H1 (cell line): ENCODE measurements around the gene LYZL4. TPM values are rescaled to one million over a fixed set of nuclear protein-coding genes. Genes with fewer than 3 reads are reported as not detected.

Experiments
- JUN ChIP-seq: IDR thresholded peaks from 2 replicates; pipeline ENCODE4 v1.6.1; 2011; ENCODE audit warnings: low read depth, mild to moderate bottlenecking, improper control_type of control experiment, low read length
- KDM5A ChIP-seq: fragments of 200-600 bp; IDR thresholded peaks from 2 replicates; pipeline ENCODE4 v1.7.1; 2012; ENCODE audit warnings: mild to moderate bottlenecking, low read length, inconsistent platforms, mixed read lengths
- PHF8 ChIP-seq: fragments of 200-600 bp; sonication (generic); conservative IDR thresholded peaks from 2 replicates; pipeline ENCODE4 v1.7.1; 2012; ENCODE audit warnings: low read depth, mild to moderate bottlenecking, inconsistent platforms, low read length, moderate library complexity
- SUZ12 ChIP-seq: fragments of 200-600 bp; sonication (generic); IDR thresholded peaks from 2 replicates; pipeline ENCODE4 v1.6.1; 2012; ENCODE audit warnings: mild to moderate bottlenecking, inconsistent platforms, low read length, moderate library complexity, mixed read lengths
- polyA plus RNA-seq, 7 experiments: library from polyadenylated mRNA; depleted of rRNA in 3 of 7; stranded (reverse) in 5 of 7; unstranded in 2 of 7; fragments of >200 nt in 5 of 7; fragments of 200-250 nt in 2 of 7; gene quantifications; 1 replicate in 5 of 7; 2 replicates in 1 of 7; 4 replicates in 1 of 7; pipeline versions ENCODE4 v1.2.1 to v1.2.3, GENCODE V29; 2011 to 2013; ENCODE audit warnings: missing spikeins in 2 of 7, mixed read lengths in 2 of 7
- total RNA-seq: library from RNA; stranded (reverse); fragmentation: NEBNext Ultra II Directional; extraction: Animal tissue kit (Norgen Biotek cat#: 25700); gene quantifications from 2 replicates; pipeline ENCODE4 v1.2.1, GENCODE V29; 2021
- TF ChIP-seq, protein P1 (sequence below): fragments of 300-600 bp; sonication (generic); IDR thresholded peaks from 2 replicates; pipeline ENCODE4 v1.7.1; 2012; ENCODE audit warnings: low read length, moderate library complexity, mild to moderate bottlenecking, inconsistent platforms; ENCODE audit not compliant: insufficient replicate concordance
- TF ChIP-seq, protein P2 (sequence below): IDR thresholded peaks from 2 replicates; pipeline ENCODE4 v1.6.1; 2012; ENCODE audit warnings: inconsistent platforms
- TF ChIP-seq, protein P3 (sequence below), 3 experiments: IDR thresholded peaks; 1 replicate in 2 of 3; 2 replicates in 1 of 3; pipeline versions ENCODE4 v1.5.1 to v1.6.1; 2011; ENCODE audit warnings: low read length in 3 of 3, mild to moderate bottlenecking in 3 of 3, inconsistent platforms in 2 of 3, low read depth in 1 of 3, moderate library complexity in 1 of 3; ENCODE audit not compliant: insufficient read depth in 1 of 3; ENCODE audit errors: control extremely low read depth in 1 of 3

LYZL4 gene
- total and polyA plus RNA-seq, 2 of the 8 experiments (the other 6 are each of a cell fraction or from before 2014, with no cell fraction given) = not detected

- TF ChIP-seq, protein P1, sequence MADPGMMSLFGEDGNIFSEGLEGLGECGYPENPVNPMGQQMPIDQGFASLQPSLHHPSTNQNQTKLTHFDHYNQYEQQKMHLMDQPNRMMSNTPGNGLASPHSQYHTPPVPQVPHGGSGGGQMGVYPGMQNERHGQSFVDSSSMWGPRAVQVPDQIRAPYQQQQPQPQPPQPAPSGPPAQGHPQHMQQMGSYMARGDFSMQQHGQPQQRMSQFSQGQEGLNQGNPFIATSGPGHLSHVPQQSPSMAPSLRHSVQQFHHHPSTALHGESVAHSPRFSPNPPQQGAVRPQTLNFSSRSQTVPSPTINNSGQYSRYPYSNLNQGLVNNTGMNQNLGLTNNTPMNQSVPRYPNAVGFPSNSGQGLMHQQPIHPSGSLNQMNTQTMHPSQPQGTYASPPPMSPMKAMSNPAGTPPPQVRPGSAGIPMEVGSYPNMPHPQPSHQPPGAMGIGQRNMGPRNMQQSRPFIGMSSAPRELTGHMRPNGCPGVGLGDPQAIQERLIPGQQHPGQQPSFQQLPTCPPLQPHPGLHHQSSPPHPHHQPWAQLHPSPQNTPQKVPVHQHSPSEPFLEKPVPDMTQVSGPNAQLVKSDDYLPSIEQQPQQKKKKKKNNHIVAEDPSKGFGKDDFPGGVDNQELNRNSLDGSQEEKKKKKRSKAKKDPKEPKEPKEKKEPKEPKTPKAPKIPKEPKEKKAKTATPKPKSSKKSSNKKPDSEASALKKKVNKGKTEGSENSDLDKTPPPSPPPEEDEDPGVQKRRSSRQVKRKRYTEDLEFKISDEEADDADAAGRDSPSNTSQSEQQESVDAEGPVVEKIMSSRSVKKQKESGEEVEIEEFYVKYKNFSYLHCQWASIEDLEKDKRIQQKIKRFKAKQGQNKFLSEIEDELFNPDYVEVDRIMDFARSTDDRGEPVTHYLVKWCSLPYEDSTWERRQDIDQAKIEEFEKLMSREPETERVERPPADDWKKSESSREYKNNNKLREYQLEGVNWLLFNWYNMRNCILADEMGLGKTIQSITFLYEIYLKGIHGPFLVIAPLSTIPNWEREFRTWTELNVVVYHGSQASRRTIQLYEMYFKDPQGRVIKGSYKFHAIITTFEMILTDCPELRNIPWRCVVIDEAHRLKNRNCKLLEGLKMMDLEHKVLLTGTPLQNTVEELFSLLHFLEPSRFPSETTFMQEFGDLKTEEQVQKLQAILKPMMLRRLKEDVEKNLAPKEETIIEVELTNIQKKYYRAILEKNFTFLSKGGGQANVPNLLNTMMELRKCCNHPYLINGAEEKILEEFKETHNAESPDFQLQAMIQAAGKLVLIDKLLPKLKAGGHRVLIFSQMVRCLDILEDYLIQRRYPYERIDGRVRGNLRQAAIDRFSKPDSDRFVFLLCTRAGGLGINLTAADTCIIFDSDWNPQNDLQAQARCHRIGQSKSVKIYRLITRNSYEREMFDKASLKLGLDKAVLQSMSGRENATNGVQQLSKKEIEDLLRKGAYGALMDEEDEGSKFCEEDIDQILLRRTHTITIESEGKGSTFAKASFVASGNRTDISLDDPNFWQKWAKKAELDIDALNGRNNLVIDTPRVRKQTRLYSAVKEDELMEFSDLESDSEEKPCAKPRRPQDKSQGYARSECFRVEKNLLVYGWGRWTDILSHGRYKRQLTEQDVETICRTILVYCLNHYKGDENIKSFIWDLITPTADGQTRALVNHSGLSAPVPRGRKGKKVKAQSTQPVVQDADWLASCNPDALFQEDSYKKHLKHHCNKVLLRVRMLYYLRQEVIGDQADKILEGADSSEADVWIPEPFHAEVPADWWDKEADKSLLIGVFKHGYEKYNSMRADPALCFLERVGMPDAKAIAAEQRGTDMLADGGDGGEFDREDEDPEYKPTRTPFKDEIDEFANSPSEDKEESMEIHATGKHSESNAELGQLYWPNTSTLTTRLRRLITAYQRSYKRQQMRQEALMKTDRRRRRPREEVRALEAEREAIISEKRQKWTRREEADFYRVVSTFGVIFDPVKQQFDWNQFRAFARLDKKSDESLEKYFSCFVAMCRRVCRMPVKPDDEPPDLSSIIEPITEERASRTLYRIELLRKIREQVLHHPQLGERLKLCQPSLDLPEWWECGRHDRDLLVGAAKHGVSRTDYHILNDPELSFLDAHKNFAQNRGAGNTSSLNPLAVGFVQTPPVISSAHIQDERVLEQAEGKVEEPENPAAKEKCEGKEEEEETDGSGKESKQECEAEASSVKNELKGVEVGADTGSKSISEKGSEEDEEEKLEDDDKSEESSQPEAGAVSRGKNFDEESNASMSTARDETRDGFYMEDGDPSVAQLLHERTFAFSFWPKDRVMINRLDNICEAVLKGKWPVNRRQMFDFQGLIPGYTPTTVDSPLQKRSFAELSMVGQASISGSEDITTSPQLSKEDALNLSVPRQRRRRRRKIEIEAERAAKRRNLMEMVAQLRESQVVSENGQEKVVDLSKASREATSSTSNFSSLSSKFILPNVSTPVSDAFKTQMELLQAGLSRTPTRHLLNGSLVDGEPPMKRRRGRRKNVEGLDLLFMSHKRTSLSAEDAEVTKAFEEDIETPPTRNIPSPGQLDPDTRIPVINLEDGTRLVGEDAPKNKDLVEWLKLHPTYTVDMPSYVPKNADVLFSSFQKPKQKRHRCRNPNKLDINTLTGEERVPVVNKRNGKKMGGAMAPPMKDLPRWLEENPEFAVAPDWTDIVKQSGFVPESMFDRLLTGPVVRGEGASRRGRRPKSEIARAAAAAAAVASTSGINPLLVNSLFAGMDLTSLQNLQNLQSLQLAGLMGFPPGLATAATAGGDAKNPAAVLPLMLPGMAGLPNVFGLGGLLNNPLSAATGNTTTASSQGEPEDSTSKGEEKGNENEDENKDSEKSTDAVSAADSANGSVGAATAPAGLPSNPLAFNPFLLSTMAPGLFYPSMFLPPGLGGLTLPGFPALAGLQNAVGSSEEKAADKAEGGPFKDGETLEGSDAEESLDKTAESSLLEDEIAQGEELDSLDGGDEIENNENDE = no peak
- TF ChIP-seq KDM5A = no peak
- TF ChIP-seq PHF8 = no peak
- TF ChIP-seq SUZ12 = no peak
- TF ChIP-seq, protein P2, sequence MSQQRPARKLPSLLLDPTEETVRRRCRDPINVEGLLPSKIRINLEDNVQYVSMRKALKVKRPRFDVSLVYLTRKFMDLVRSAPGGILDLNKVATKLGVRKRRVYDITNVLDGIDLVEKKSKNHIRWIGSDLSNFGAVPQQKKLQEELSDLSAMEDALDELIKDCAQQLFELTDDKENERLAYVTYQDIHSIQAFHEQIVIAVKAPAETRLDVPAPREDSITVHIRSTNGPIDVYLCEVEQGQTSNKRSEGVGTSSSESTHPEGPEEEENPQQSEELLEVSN = no peak
- TF ChIP-seq JUN = no peak
- TF ChIP-seq, protein P3, sequence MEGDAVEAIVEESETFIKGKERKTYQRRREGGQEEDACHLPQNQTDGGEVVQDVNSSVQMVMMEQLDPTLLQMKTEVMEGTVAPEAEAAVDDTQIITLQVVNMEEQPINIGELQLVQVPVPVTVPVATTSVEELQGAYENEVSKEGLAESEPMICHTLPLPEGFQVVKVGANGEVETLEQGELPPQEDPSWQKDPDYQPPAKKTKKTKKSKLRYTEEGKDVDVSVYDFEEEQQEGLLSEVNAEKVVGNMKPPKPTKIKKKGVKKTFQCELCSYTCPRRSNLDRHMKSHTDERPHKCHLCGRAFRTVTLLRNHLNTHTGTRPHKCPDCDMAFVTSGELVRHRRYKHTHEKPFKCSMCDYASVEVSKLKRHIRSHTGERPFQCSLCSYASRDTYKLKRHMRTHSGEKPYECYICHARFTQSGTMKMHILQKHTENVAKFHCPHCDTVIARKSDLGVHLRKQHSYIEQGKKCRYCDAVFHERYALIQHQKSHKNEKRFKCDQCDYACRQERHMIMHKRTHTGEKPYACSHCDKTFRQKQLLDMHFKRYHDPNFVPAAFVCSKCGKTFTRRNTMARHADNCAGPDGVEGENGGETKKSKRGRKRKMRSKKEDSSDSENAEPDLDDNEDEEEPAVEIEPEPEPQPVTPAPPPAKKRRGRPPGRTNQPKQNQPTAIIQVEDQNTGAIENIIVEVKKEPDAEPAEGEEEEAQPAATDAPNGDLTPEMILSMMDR (IDR thresholded peaks at IDR 0.05; ENCODE audit: control extremely low read depth in 1 of 3, insufficient read depth in 1 of 3, low read depth in 1 of 3, low read length in 3 of 3) = no peak
Measured at GRCh38 chr3:42451546-42452230, 41.3 kb upstream of the LYZL4 start (continued).
